Measurements from ENCODE around the gene GPX3. TPM values are rescaled to one million over a fixed set of nuclear protein-coding genes. Genes with fewer than 3 reads are reported as not detected.

Gene GPX3
- total and polyA plus RNA-seq, 8 donors = 70.5 to 828 (median 302) TPM

DNA sequence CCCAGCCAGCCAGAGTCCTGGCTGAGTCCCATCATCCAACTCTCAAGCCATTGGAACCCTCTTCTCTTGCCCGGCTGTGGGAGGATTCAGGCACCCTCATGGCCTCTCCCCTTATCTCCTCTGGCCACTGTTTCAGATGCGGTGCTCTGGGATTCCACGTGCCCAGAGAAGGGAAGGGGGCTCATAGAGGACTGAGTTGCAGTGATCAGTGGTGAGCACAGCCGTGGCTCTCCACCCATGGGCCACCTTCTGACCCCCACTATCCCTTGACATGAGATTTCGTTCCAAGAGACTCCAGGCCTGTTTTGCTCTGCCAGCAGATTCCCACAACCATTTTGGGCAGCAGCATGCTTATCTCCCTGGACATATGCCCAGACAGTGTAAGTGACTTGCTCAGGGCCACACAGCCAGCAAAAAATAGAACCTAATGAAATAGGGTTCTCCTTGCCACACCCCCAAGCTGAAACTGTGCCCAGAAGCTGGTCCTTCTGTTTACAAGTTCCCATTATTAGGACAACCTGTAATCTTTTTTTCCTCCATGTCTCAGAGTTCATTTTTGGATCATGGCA, 2.7 kb downstream of the GPX3 start:
- intact Hi-C loops (cut with DNase I; ENCODE audit: low total_unique reads) = no loop called here
- 38 to 60% (median 45%) methylated on average over 5 of the region's 5 CpGs for WGBS, 5 donors
- DNase-seq = peak in 1 of 2 donors; percentile 74

DNA sequence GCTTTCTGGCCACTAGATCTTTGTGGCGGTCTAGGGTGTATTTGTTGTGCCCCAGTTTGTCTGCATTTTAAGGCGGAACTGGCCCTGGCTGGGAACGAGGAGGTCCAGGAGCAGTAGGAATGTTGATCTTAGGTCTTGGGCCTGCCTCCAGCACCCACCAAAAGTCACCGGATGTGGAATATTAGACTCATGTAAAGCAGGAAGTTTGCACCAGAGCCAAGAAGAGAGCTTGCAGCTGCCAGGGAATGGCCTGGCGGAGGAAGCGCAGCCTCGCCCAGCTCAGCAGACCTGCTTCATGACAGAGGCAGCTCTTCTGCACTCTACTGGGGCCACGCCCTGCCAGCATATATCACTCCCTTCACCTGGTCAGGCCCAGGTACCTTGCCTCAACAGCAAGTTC, 3.3 kb downstream of the GPX3 start:
- Histone ChIP-seq H3K27ac (peak overlapping the region; percentile 20 to 88 (median 84)), H3K27me3 (no peaks in the 10 kb centered on the region), H3K4me3 (peak overlapping the region; percentile 66 to 77 (median 69)), H3K36me3 (peaks cover 28 to 58% (median 41%) of the 10 kb centered on the region in 4 donors), H3K4me1 (peaks cover 28 to 87% (median 70%) of the 10 kb centered on the region in 4 donors), H3K9me3 (no peaks in the 10 kb centered on the region)
- no peak for TF ChIP-seq POLR2A (IDR thresholded peaks at IDR 0.05)
- peak in 2 of 3 donors; percentile 54 to 63 for TF ChIP-seq POLR2AphosphoS5 (IDR thresholded peaks at IDR 0.05)
- TF ChIP-seq EP300 (IDR thresholded peaks at IDR 0.05) = no peak
- TF ChIP-seq, protein P1, sequence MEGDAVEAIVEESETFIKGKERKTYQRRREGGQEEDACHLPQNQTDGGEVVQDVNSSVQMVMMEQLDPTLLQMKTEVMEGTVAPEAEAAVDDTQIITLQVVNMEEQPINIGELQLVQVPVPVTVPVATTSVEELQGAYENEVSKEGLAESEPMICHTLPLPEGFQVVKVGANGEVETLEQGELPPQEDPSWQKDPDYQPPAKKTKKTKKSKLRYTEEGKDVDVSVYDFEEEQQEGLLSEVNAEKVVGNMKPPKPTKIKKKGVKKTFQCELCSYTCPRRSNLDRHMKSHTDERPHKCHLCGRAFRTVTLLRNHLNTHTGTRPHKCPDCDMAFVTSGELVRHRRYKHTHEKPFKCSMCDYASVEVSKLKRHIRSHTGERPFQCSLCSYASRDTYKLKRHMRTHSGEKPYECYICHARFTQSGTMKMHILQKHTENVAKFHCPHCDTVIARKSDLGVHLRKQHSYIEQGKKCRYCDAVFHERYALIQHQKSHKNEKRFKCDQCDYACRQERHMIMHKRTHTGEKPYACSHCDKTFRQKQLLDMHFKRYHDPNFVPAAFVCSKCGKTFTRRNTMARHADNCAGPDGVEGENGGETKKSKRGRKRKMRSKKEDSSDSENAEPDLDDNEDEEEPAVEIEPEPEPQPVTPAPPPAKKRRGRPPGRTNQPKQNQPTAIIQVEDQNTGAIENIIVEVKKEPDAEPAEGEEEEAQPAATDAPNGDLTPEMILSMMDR (IDR thresholded peaks at IDR 0.05) = no peak
- WGBS, 5 donors = 16 to 66% (median 50%) methylated on average over 2 to 8 of the region's 8 CpGs
- peak in 1 of 2 donors; percentile 58 for DNase-seq
- intact Hi-C loops (cut with DNase I; ENCODE audit: low total_unique reads) = no loop called here

More for the DNA sequence above, 2.7 kb downstream of the GPX3 start:
- peak overlapping the region; percentile 62 to 88 (median 84) for H3K27ac ChIP-seq
- no peaks in the 10 kb centered on the region for H3K27me3 ChIP-seq
- no peaks in the 10 kb centered on the region for H3K9me3 ChIP-seq
- TF ChIP-seq POLR2A (IDR thresholded peaks at IDR 0.05) (no peak), EP300 (IDR thresholded peaks at IDR 0.05) (no peak), POLR2AphosphoS5 (IDR thresholded peaks at IDR 0.05) (peak in 1 of 3 donors; percentile 14)
- TF ChIP-seq, protein P1 (IDR thresholded peaks at IDR 0.05) = no peak
- H3K4me1 ChIP-seq = peaks cover 28 to 85% (median 70%) of the 10 kb centered on the region in 4 donors
- peak overlapping the region; percentile 66 to 77 (median 69) for H3K4me3 ChIP-seq
- peaks cover 24 to 52% (median 35%) of the 10 kb centered on the region in 4 donors for H3K36me3 ChIP-seq

DNA sequence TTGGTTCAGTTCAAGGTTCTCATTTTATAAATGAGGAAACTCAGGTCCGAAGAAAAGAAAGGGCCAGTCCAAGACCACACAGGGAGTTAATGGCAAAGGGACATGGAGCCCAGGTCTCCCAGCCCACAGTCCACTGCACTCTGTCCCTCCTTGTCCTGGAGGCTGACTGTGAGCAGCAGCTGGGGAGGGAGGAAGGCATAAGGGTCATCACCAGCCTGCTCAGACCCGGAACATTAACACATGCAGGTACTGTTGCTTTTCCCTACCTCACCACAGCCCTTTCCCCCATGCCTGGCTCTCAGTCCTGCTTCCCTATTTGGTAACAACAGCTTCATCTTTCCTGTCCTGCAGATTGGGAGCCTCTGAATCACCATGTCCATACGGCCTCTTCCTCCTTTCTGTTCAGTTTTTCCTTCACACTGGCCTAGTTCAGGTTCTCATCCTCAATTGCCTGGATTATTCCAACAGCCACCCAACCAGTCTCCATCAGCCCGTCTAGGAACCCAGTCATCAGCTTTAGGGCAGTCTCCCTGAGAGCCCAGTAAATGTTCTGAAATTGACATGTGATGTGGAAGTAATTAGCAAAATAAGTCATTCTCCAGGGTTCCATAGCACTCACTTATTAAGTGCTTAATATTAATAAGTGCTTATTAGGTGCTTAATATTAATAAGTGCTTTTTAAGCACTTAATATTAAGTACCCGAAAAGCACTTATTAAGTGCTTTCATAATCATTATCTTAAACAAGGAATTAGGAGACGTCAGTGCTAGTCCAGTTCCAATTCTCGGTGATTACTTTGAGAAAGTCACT, 4.3 kb downstream of the GPX3 start:
- H3K4me1 ChIP-seq = peaks cover 28 to 84% (median 66%) of the 10 kb centered on the region in 4 donors
- intact Hi-C loops (cut with DNase I; ENCODE audit: low total_unique reads) = no loop called here
- no peak for DNase-seq
- H3K36me3 ChIP-seq = peaks cover 36 to 67% (median 50%) of the 10 kb centered on the region in 4 donors
- TF ChIP-seq POLR2AphosphoS5 (IDR thresholded peaks at IDR 0.05) (peak in 1 of 3 donors; percentile 14), EP300 (IDR thresholded peaks at IDR 0.05) (no peak)
- H3K4me3 ChIP-seq = peak overlapping the region in 3 of 4 donors; percentile 66 to 77 (median 67)
- H3K27ac ChIP-seq = peak overlapping the region; percentile 11 to 88 (median 84)
- H3K9me3 ChIP-seq = no peaks in the 10 kb centered on the region
- no peaks in the 10 kb centered on the region for H3K27me3 ChIP-seq
- 76 to 88% (median 84%) methylated on average over 6 to 7 of the region's 7 CpGs for WGBS, 5 donors

DNA sequence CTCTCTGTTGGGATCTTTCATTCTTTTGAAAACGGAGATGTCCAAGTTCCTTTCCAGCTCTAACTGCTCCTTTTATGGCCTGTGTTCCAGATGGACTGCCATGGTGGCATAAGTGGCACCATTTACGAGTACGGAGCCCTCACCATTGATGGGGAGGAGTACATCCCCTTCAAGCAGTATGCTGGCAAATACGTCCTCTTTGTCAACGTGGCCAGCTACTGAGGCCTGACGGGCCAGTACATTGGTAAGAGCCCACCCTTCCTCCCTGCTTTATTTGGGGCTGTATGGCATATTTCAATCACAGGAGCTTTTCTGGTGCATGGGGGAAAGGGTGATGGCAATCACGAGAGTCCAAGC, 4.8 kb downstream of the GPX3 start:
- intact Hi-C loops (cut with DNase I; ENCODE audit: low total_unique reads) = no loop called here
- H3K4me3 ChIP-seq = peak overlapping the region in 2 of 4 donors; percentile 66 to 77
- H3K27ac ChIP-seq = peak overlapping the region in 4 of 5 donors; percentile 82 to 88 (median 86)
- 94 to 96% (median 95%) methylated on average over 7 of the region's 7 CpGs for WGBS, 5 donors
- H3K36me3 ChIP-seq = peaks cover 42 to 73% (median 56%) of the 10 kb centered on the region in 4 donors
- H3K9me3 ChIP-seq = no peaks in the 10 kb centered on the region
- TF ChIP-seq POLR2AphosphoS5 (IDR thresholded peaks at IDR 0.05) (no peak), POLR2A (IDR thresholded peaks at IDR 0.05) (no peak)
- TF ChIP-seq, protein P1 (IDR thresholded peaks at IDR 0.05) = no peak
- no peak for DNase-seq
- H3K27me3 ChIP-seq = no peaks in the 10 kb centered on the region
- peaks cover 28 to 80% (median 65%) of the 10 kb centered on the region in 4 donors for H3K4me1 ChIP-seq

Data from stomach (tissue), 9 donors.